Activated naive CD8-positive, alpha-beta T cell (primary cell): Measurements from ENCODE around the gene SORBS1.

ENCODE experiments used
- H3K27ac Mint-ChIP-seq: one replicate; pipeline ENCODE4 v1.8.0; 2021; ENCODE audit warnings: mixed read lengths
- H3K27me3 Mint-ChIP-seq: one replicate; pipeline ENCODE4 v1.8.0; 2021; ENCODE audit warnings: mixed read lengths
- H3K36me3 Mint-ChIP-seq: one replicate; pipeline ENCODE4 v1.8.0; 2021; ENCODE audit warnings: mixed read lengths
- H3K4me1 Mint-ChIP-seq: one replicate; pipeline ENCODE4 v1.8.0; 2021; ENCODE audit warnings: low read depth, mixed read lengths
- H3K4me3 Mint-ChIP-seq: one replicate; pipeline ENCODE4 v1.8.0; 2021; ENCODE audit warnings: mild to moderate bottlenecking, mixed read lengths
- H3K9me3 Mint-ChIP-seq: one replicate; pipeline ENCODE4 v1.8.0; 2021; ENCODE audit warnings: low read depth, mixed read lengths

The SORBS1 gene

GRCh38 chr10:95324436-95325268 lies 236.5 kb downstream of the SORBS1 start:
- Mint-ChIP-seq H3K36me3 (no peaks in the 10 kb centered on the region), H3K27me3 (no peaks in the 10 kb centered on the region), H3K27ac (no peak overlapping the region), H3K4me3 (no peak overlapping the region), H3K9me3 (no peaks in the 10 kb centered on the region), H3K4me1 (no peaks in the 10 kb centered on the region)

DNA sequence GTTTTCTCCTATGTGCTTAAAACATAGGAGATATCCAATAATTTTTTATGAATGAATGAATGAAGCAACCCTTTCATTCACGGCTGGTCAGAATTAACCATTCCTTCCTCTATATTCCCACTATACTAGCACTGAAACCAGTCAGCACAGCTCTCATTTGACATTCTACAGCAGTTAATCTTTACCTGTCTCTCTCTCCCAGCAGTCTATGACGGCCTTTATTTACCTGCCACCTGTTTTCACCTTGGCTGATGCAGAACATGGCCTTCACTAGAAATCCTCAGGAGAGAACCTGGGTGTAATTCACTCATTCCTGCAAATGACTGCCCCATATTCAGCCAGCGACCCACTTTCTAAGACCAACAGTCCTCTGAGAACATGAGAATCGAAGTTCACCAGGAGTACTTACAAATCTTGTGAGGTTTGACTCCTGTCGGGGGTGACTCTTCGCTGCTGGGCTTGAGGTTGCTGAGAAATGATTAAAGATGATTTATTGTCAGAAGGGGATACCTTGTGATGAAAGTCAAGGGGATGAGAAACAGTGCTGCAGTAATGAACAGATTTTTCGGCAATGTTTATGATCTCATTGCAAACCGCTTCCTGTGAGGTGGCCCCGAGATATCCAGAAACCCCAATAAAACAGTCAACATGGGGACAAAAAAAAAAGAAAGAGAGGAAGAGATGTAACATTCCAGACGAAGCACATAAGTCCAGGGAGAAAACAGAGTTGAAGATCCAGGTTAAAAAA lies 239.4 kb downstream of the SORBS1 start:
- H3K27ac Mint-ChIP-seq = no peak overlapping the region
- no peak overlapping the region for H3K4me3 Mint-ChIP-seq
- no peaks in the 10 kb centered on the region for H3K36me3 Mint-ChIP-seq
- no peaks in the 10 kb centered on the region for H3K4me1 Mint-ChIP-seq
- no peaks in the 10 kb centered on the region for H3K27me3 Mint-ChIP-seq
- no peaks in the 10 kb centered on the region for H3K9me3 Mint-ChIP-seq

GRCh38 chr10:95319239-95319638 lies 241.9 kb downstream of the SORBS1 start:
- Mint-ChIP-seq H3K36me3 (no peaks in the 10 kb centered on the region), H3K27me3 (no peaks in the 10 kb centered on the region), H3K4me1 (no peaks in the 10 kb centered on the region), H3K4me3 (no peak overlapping the region), H3K9me3 (no peaks in the 10 kb centered on the region), H3K27ac (no peak overlapping the region)

- Mint-ChIP-seq H3K4me3 (no peak overlapping the region), H3K4me1 (no peaks in the 10 kb centered on the region), H3K9me3 (no peaks in the 10 kb centered on the region), H3K36me3 (no peaks in the 10 kb centered on the region), H3K27me3 (no peaks in the 10 kb centered on the region), H3K27ac (no peak overlapping the region)
Observed at GRCh38 chr10:95315509-95315908, 245.7 kb downstream of the SORBS1 start.

DNA sequence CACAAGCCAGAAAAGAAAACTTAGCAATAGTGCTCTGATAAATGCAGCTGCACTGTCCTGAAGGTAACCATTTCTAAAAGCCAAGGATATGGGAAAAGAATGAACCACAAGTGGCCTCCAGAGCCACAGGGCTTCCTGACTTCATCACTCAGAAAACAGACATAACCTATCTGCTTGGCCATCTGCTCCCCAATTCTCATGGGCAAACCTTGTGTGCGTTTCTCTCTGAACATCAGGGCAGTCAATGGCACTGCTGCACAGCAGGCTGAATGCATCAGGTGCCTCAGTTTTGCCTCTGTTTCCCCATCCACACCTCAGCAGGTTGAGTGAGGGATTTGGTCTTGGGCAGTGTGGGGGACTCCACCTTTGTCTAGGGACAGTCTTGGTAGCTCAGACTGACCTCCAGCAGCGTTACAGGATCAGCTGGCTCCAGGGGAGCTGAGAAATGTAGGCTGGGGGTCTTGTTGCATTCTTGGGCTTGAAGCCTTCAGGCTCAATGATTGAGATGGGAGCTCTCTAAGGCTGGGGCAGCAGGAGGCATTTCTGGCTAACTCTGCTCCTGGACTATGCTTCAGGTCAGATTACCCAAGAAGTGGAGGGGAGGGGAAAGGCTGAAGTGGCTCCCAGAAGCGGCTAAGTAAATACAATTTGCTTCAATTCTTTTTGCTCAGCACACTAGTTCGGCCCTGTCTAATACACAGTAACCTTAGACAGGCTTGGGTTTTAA lies 246.8 kb downstream of the SORBS1 start:
- H3K27ac Mint-ChIP-seq = no peak overlapping the region
- no peaks in the 10 kb centered on the region for H3K4me1 Mint-ChIP-seq
- H3K36me3 Mint-ChIP-seq = no peaks in the 10 kb centered on the region
- no peaks in the 10 kb centered on the region for H3K27me3 Mint-ChIP-seq
- no peak overlapping the region for H3K4me3 Mint-ChIP-seq
- H3K9me3 Mint-ChIP-seq = no peaks in the 10 kb centered on the region

- no peak overlapping the region for H3K4me3 Mint-ChIP-seq
- no peaks in the 10 kb centered on the region for H3K36me3 Mint-ChIP-seq
- no peaks in the 10 kb centered on the region for H3K27me3 Mint-ChIP-seq
- no peaks in the 10 kb centered on the region for H3K4me1 Mint-ChIP-seq
- no peaks in the 10 kb centered on the region for H3K9me3 Mint-ChIP-seq
- H3K27ac Mint-ChIP-seq = no peak overlapping the region
Observed at GRCh38 chr10:95312986-95313495, 248.1 kb downstream of the SORBS1 start.

DNA sequence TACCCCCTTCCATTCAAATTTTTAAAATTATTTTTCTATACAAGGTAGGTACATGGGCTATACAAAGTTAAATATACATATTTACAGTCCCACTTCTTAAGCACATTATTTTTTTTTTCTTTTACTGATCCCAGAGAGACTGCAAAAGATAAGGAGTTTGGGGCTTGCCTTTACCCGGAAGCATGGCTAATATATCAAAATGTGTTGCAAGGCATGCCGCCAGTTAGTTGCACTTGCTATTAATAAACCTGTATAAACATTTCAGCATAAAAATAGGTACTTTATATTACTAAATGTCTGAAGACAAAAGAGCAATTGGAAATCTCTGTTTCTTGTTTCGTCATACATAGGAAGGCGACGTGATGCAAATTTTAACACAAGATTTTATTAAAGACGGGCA lies 248.9 kb downstream of the SORBS1 start:
- Mint-ChIP-seq H3K9me3 (no peaks in the 10 kb centered on the region), H3K36me3 (no peaks in the 10 kb centered on the region), H3K27me3 (no peaks in the 10 kb centered on the region), H3K4me3 (no peak overlapping the region), H3K4me1 (no peaks in the 10 kb centered on the region), H3K27ac (no peak overlapping the region)

- Mint-ChIP-seq H3K4me3 (no peak overlapping the region), H3K27ac (no peak overlapping the region), H3K4me1 (no peaks in the 10 kb centered on the region), H3K36me3 (no peaks in the 10 kb centered on the region), H3K27me3 (no peaks in the 10 kb centered on the region), H3K9me3 (no peaks in the 10 kb centered on the region)
Observed at GRCh38 chr10:95309958-95310357, 251.2 kb downstream of the SORBS1 start.

- Mint-ChIP-seq H3K36me3 (no peaks in the 10 kb centered on the region), H3K27me3 (no peaks in the 10 kb centered on the region), H3K27ac (no peak overlapping the region), H3K4me3 (no peak overlapping the region), H3K9me3 (no peaks in the 10 kb centered on the region), H3K4me1 (no peaks in the 10 kb centered on the region)
Observed at GRCh38 chr10:95308389-95309302, 252.5 kb downstream of the SORBS1 start.

- Mint-ChIP-seq H3K4me3 (no peak overlapping the region), H3K9me3 (no peaks in the 10 kb centered on the region), H3K36me3 (no peaks in the 10 kb centered on the region), H3K27ac (no peak overlapping the region), H3K27me3 (no peaks in the 10 kb centered on the region), H3K4me1 (no peaks in the 10 kb centered on the region)
Observed at GRCh38 chr10:95306851-95307250, 254.3 kb downstream of the SORBS1 start.

- no peak overlapping the region for H3K4me3 Mint-ChIP-seq
Observed at GRCh38 chr10:95306318-95306650, 254.9 kb downstream of the SORBS1 start.

DNA sequence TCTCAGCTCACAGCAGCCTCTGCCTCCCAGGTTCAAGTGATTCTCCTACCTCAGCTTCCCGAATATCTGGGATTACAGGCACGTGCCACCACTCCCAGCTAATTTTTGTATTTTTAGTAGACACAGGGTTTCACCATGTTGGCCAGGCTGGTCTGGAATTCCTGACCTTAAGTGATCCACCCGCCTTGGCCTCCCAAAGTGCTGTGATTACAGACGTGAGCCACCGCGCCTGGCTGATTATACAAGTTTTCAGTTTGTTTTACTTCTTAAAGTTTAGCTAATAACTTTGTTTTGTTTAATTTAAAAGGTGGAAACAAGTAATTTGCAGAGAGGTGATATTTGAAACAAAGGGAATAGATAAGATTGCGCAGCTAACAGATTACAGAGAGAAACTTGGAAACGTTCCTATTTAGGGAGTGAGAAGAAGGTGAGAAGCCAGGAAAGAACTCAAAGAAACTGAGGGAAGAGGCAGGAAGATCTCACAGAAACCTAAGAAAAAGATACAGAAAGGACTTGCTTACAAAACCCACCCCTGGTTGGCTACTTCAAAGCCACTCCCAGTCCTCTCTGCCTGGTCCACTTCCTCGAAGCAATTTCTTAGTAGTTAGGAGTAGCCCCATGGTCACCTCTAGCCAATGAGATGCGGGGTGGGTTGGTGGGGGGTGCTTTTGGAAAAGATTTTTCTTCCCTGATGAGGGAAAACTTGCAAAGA lies 255.4 kb downstream of the SORBS1 start:
- Mint-ChIP-seq H3K27ac (no peak overlapping the region), H3K4me1 (no peaks in the 10 kb centered on the region), H3K4me3 (no peak overlapping the region), H3K9me3 (no peaks in the 10 kb centered on the region), H3K27me3 (no peaks in the 10 kb centered on the region), H3K36me3 (no peaks in the 10 kb centered on the region)

More at GRCh38 chr10:95306318-95306650, 254.9 kb downstream of the SORBS1 start:
- H3K27me3 Mint-ChIP-seq = no peaks in the 10 kb centered on the region
- H3K9me3 Mint-ChIP-seq = no peaks in the 10 kb centered on the region
- H3K27ac Mint-ChIP-seq = no peak overlapping the region
- H3K4me1 Mint-ChIP-seq = no peaks in the 10 kb centered on the region
- no peaks in the 10 kb centered on the region for H3K36me3 Mint-ChIP-seq

DNA sequence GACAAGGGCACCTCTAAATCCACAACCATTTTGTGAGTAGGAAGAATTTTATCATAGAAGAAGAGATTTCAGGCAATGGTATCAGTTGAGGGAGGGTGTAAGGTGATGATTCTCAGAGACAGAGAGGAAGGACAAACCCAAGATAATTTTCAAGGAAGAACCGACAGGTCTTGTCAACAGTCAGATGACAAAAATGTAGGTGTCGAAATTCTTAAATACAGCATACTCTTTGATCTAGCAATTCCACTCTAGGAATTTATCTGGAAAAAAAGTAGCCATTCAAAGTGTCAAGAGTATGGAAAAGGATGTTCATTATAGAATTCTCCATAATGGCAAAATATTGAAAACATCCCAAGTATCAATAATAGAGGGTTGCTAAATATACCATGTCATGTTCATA lies 256.2 kb downstream of the SORBS1 start:
- H3K27me3 Mint-ChIP-seq = no peaks in the 10 kb centered on the region
- H3K4me1 Mint-ChIP-seq = no peaks in the 10 kb centered on the region
- no peaks in the 10 kb centered on the region for H3K36me3 Mint-ChIP-seq
- H3K9me3 Mint-ChIP-seq = no peaks in the 10 kb centered on the region
- H3K4me3 Mint-ChIP-seq = no peak overlapping the region
- no peak overlapping the region for H3K27ac Mint-ChIP-seq

DNA sequence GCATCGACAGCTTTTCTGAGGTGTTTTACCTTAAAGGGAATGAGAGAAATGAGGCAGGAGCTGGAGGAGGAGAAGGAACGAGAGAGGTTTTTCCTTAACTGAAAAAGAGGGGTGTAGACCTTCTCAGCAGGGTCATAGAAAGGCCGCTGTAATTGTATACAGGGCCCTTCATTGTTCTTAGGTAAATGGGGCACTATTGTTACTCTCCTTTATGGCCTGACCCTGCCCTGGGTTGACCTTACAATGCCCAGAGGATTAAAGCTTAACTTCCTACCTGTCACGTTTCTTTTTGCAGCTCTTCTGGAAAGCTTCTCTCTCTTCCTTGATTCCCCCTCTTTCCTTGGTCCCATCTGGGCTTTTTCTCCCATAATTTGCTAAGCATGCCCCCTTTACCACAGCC lies 256.7 kb downstream of the SORBS1 start:
- Mint-ChIP-seq H3K9me3 (no peaks in the 10 kb centered on the region), H3K27me3 (no peaks in the 10 kb centered on the region), H3K4me1 (no peaks in the 10 kb centered on the region), H3K36me3 (no peaks in the 10 kb centered on the region), H3K4me3 (no peak overlapping the region), H3K27ac (no peak overlapping the region)
